HepG2 (cell line): Measurements from ENCODE around the gene CLPTM1L. TPM values are rescaled to one million over a fixed set of nuclear protein-coding genes. Genes with fewer than 3 reads are reported as not detected.

Experiments used
- ATAC-seq: fragments of 200-7000 bp; cut with Tn5 transposase; 3 replicates; pipeline ENCODE4 v1.9.1; 2020; ENCODE audit warnings: mild to moderate bottlenecking, moderate library complexity
- BruUV-seq: library from RNA; stranded (reverse); fragments of 400-500 nt; replicated peaks from 2 replicates; lab custom pipeline; 2021; lab: Mats Ljungman, UMichigan
- CTCF ChIA-PET: fragments of 300-600 bp; formaldehyde crosslinking; extraction: SDS; loops from one replicate; lab custom pipeline; 2021; ENCODE audit warnings: low total read pairs, inconsistent platforms, low intra/inter-chr PET ratio; lab: Yijun Ruan, JAX
- POLR2A ChIA-PET: fragments of 350-600 bp; sonication (Branson Sonifier 250); formaldehyde crosslinking; loops from one replicate; lab custom pipeline; 2020; ENCODE audit warnings: antibody characterized with exemption, inconsistent platforms; lab: Yijun Ruan, JAX
- DNase-seq: peaks from one replicate; pipeline ENCODE4 v3.0.0-alpha.2; 2015; ENCODE audit warnings: low spot score
- FAIRE-seq: peaks from 3 replicates; lab custom pipeline; 2011; peaks lifted over from hg19 to GRCh38; lab: Jason Lieb, UNC
- H2AFZ ChIP-seq: one replicate; pipeline ENCODE4 v1.6.1; 2011; ENCODE audit warnings: low read length, inconsistent platforms
- H3K27ac ChIP-seq: fragments of 300-600 bp; 3 replicates; pipeline ENCODE4 v1.8.0; 2011; ENCODE audit warnings: mixed run types, mild to moderate bottlenecking, mixed read lengths, low read length, inconsistent platforms; ENCODE audit not compliant: insufficient read depth; ENCODE audit errors: extremely low read length
- H3K27me3 ChIP-seq, 2 experiments: fragments of 200-600 bp in 1 of 2; 2 replicates in 1 of 2; 3 replicates in 1 of 2; pipeline versions ENCODE4 v1.6.0 to v1.8.0; 2011; ENCODE audit warnings: low read length in 2 of 2, mild to moderate bottlenecking in 2 of 2, moderate library complexity in 2 of 2, inconsistent platforms in 1 of 2; ENCODE audit not compliant: insufficient read depth in 2 of 2, control insufficient read depth in 1 of 2
- H3K36me3 ChIP-seq, 2 experiments: fragments of 200-600 bp in 1 of 2; replicated peaks in 1 of 2; 2 replicates in 1 of 2; 3 replicates in 1 of 2; pipeline versions ENCODE4 v1.5.1 to v1.8.0; 2011; ENCODE audit warnings: low read length in 2 of 2, inconsistent platforms in 1 of 2; ENCODE audit not compliant: insufficient read depth in 2 of 2, control insufficient read depth in 1 of 2
- H3K4me1 ChIP-seq: 2 replicates; pipeline ENCODE4 v1.5.1; 2012; ENCODE audit warnings: low read length, inconsistent platforms; ENCODE audit not compliant: insufficient read depth
- H3K4me2 ChIP-seq: 2 replicates; pipeline ENCODE4 v1.6.0; 2011; ENCODE audit warnings: low read depth, low read length, inconsistent platforms
- H3K4me3 ChIP-seq, 3 experiments: fragments of 200-600 bp in 1 of 3; sonication (generic), shearing (Covaris generic) in 1 of 3; replicated peaks in 1 of 3; 2 replicates each; pipeline ENCODE4 v1.5.1; 2011 to 2016; ENCODE audit warnings: low read length in 3 of 3, inconsistent platforms in 2 of 3, low read depth in 2 of 3, mild to moderate bottlenecking in 2 of 3, control low read depth in 1 of 3, mixed read lengths in 1 of 3; ENCODE audit not compliant: insufficient read depth in 1 of 3
- H3K79me2 ChIP-seq: one replicate; pipeline ENCODE4 v1.6.1; 2011; ENCODE audit warnings: low read length, inconsistent platforms; ENCODE audit not compliant: insufficient read depth
- H3K9ac ChIP-seq: 2 replicates; pipeline ENCODE4 v1.6.0; 2011; ENCODE audit warnings: mild to moderate bottlenecking, low read depth, low read length, inconsistent platforms; ENCODE audit not compliant: insufficient read depth
- H3K9me3 ChIP-seq: 2 replicates; pipeline ENCODE4 v1.5.1; 2012; ENCODE audit warnings: mild to moderate bottlenecking, low read length
- H4K20me1 ChIP-seq: 2 replicates; pipeline ENCODE4 v1.6.0; 2011; ENCODE audit warnings: inconsistent platforms, mild to moderate bottlenecking, low read length, moderate library complexity; ENCODE audit not compliant: insufficient read depth
- HHEX ChIP-seq: IDR thresholded peaks from 2 replicates; pipeline ENCODE4 v1.6.1; 2016; ENCODE audit warnings: control low read depth
- HMGA1 ChIP-seq: sonication (generic); formaldehyde crosslinking; conservative IDR thresholded peaks from 2 replicates; pipeline ENCODE4 v1.4.0; 2020; ENCODE audit warnings: missing genetic modification reagents
- KDM5B ChIP-seq: sonication (generic); formaldehyde crosslinking; IDR thresholded peaks from 2 replicates; pipeline ENCODE4 v1.4.0; 2020; ENCODE audit warnings: missing genetic modification reagents, mild to moderate bottlenecking, borderline replicate concordance
- PHF8 ChIP-seq: sonication (generic); formaldehyde crosslinking; IDR thresholded peaks from 2 replicates; pipeline ENCODE4 v1.5.0; 2020; ENCODE audit warnings: missing genetic modification reagents
- SATB2 ChIP-seq: sonication (generic); formaldehyde crosslinking; IDR thresholded peaks from 2 replicates; pipeline ENCODE4 v1.5.0; 2020; ENCODE audit warnings: missing genetic modification reagents
- SETDB1 ChIP-seq: sonication (generic); formaldehyde crosslinking; IDR thresholded peaks from 2 replicates; pipeline ENCODE4 v1.5.1; 2020; ENCODE audit warnings: missing genetic modification reagents, mild to moderate bottlenecking, borderline replicate concordance
- TFDP1 ChIP-seq: IDR thresholded peaks from 2 replicates; pipeline ENCODE4 v1.6.1; 2016; ENCODE audit warnings: missing compliant biosample characterization, missing genetic modification reagents, borderline replicate concordance
- ZNF230 ChIP-seq: sonication (generic); formaldehyde crosslinking; IDR thresholded peaks from 2 replicates; pipeline ENCODE4 v1.4.0; 2020; ENCODE audit warnings: mild to moderate bottlenecking, missing genetic modification reagents
- ZNF24 ChIP-seq: fragments of 450-650 bp; IDR thresholded peaks from 2 replicates; pipeline ENCODE4 v1.6.1; 2017; ENCODE audit warnings: antibody characterized with exemption, mild to moderate bottlenecking
- ZNF343 ChIP-seq: sonication (generic); formaldehyde crosslinking; IDR thresholded peaks from 2 replicates; pipeline ENCODE4 v1.4.0; 2020; ENCODE audit warnings: mild to moderate bottlenecking, missing genetic modification reagents
- ZNF589 ChIP-seq: sonication (generic); formaldehyde crosslinking; conservative IDR thresholded peaks from 2 replicates; pipeline ENCODE4 v1.8.0; 2022; ENCODE audit warnings: mild to moderate bottlenecking, moderate library complexity, missing genetic modification reagents
- ZNF788 ChIP-seq: sonication (generic); formaldehyde crosslinking; IDR thresholded peaks from 2 replicates; pipeline ENCODE4 v1.5.0; 2020; ENCODE audit warnings: mild to moderate bottlenecking, missing genetic modification reagents, borderline replicate concordance
- WGBS: methylation state at CpG from one replicate; pipeline ENCODE4 v1.1.6; 2017; ENCODE audit warnings: low lambda C conversion rate; 5-methylcytosine and 5-hydroxymethylcytosine counted together
- in situ Hi-C: cut with HindIII; loops from 2 replicates; pipeline ENCODE4 v1.10.0; 2017; ENCODE audit warnings: low pct_unique_long_range_greater_than_20kb; ENCODE audit not compliant: extremely low pct_ligation_motif_present
- intact Hi-C: fragments of 100-400 bp; cut with micrococcal nuclease; formaldehyde crosslinking; loops from one replicate; pipeline ENCODE4 v1.10.0; 2022; ENCODE audit not compliant: unreplicated experiment
- polyA plus RNA-seq, 8 experiments: library from polyadenylated mRNA; depleted of rRNA in 3 of 8; stranded (reverse) in 7 of 8; unstranded in 1 of 8; fragments of >200 nt; fragmentation: Illumina TruSeq in 4 of 8; extraction: Trizol in 4 of 8; gene quantifications; 2 replicates each; pipeline versions ENCODE4 v1.2.1 to v1.2.3, GENCODE V29; 2011 to 2016; ENCODE audit warnings: low read depth in 4 of 8, missing spikeins in 1 of 8, mixed read lengths in 1 of 8; ENCODE audit not compliant: insufficient read depth in 1 of 8
- total RNA-seq, 5 experiments: library from RNA; depleted of rRNA; stranded (reverse); fragments of >200 nt; fragmentation: Illumina TruSeq; extraction: Trizol; gene quantifications; 2 replicates each; pipeline ENCODE4 v1.2.3, GENCODE V29; 2016; ENCODE audit warnings: low read depth in 1 of 5
- TF ChIP-seq, protein P1 (sequence below): sonication (generic); formaldehyde crosslinking; IDR thresholded peaks from 2 replicates; pipeline ENCODE4 v1.4.0; 2020; ENCODE audit warnings: missing genetic modification reagents
- TF ChIP-seq, protein P2 (sequence below): sonication (generic); formaldehyde crosslinking; IDR thresholded peaks from 2 replicates; pipeline ENCODE4 v1.5.1; 2020; ENCODE audit warnings: missing genetic modification reagents, mild to moderate bottlenecking, borderline replicate concordance
- TF ChIP-seq, protein P3 (sequence below): sonication (generic); formaldehyde crosslinking; conservative IDR thresholded peaks from 2 replicates; pipeline ENCODE4 v1.4.0; 2020; ENCODE audit warnings: missing genetic modification reagents

The CLPTM1L gene
- total and polyA plus RNA-seq, 2 of the 13 experiments (the other 11 are each of a cell fraction or from before 2014, with no cell fraction given) = 80.3 to 124 TPM

- TF ChIP-seq KDM5B (CRISPR knock-in tag) (no peak), ZNF589 (CRISPR knock-in tag) (no peak), HHEX (CRISPR knock-in tag) (no peak), ZNF24 (no peak), ZNF230 (no peak), PHF8 (CRISPR knock-in tag) (no peak), SATB2 (no peak), HMGA1 (CRISPR knock-in tag) (no peak), ZNF788 (CRISPR knock-in tag) (no peak), SETDB1 (CRISPR knock-in tag) (no peak), ZNF343 (CRISPR knock-in tag) (no peak), TFDP1 (CRISPR knock-in tag) (no peak)
- TF ChIP-seq, protein P1, sequence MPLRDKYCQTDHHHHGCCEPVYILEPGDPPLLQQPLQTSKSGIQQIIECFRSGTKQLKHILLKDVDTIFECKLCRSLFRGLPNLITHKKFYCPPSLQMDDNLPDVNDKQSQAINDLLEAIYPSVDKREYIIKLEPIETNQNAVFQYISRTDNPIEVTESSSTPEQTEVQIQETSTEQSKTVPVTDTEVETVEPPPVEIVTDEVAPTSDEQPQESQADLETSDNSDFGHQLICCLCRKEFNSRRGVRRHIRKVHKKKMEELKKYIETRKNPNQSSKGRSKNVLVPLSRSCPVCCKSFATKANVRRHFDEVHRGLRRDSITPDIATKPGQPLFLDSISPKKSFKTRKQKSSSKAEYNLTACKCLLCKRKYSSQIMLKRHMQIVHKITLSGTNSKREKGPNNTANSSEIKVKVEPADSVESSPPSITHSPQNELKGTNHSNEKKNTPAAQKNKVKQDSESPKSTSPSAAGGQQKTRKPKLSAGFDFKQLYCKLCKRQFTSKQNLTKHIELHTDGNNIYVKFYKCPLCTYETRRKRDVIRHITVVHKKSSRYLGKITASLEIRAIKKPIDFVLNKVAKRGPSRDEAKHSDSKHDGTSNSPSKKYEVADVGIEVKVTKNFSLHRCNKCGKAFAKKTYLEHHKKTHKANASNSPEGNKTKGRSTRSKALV (CRISPR knock-in tag) = no peak
- TF ChIP-seq, protein P2, sequence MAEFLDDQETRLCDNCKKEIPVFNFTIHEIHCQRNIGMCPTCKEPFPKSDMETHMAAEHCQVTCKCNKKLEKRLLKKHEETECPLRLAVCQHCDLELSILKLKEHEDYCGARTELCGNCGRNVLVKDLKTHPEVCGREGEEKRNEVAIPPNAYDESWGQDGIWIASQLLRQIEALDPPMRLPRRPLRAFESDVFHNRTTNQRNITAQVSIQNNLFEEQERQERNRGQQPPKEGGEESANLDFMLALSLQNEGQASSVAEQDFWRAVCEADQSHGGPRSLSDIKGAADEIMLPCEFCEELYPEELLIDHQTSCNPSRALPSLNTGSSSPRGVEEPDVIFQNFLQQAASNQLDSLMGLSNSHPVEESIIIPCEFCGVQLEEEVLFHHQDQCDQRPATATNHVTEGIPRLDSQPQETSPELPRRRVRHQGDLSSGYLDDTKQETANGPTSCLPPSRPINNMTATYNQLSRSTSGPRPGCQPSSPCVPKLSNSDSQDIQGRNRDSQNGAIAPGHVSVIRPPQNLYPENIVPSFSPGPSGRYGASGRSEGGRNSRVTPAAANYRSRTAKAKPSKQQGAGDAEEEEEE (CRISPR knock-in tag) = no peak
- TF ChIP-seq, protein P3, sequence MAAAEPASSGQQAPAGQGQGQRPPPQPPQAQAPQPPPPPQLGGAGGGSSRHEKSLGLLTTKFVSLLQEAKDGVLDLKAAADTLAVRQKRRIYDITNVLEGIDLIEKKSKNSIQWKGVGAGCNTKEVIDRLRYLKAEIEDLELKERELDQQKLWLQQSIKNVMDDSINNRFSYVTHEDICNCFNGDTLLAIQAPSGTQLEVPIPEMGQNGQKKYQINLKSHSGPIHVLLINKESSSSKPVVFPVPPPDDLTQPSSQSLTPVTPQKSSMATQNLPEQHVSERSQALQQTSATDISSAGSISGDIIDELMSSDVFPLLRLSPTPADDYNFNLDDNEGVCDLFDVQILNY (CRISPR knock-in tag) = no peak
- FAIRE-seq = no peak
Measured at GRCh38 chr5:1277331-1277730, 67.6 kb downstream of the CLPTM1L start.

More at GRCh38 chr5:1277331-1277730, 67.6 kb downstream of the CLPTM1L start:
- Histone ChIP-seq H3K79me2 (no peaks in the 10 kb centered on the region), H3K9me3 (no peaks in the 10 kb centered on the region), H3K27ac (no peak overlapping the region), H3K4me3 (no peak overlapping the region), H3K4me2 (no peak overlapping the region), H4K20me1 (no peaks in the 10 kb centered on the region), H3K27me3 (peaks cover 0 to 17% of the 10 kb centered on the region in 2 experiments; a peak in 4 of 5 replicates), H2AFZ (no peak overlapping the region), H3K36me3 (no peaks in the 10 kb centered on the region; a peak in 1 of 5 replicates), H3K9ac (no peak overlapping the region), H3K4me1 (no peaks in the 10 kb centered on the region)
- 51% methylated on average over 9 of the region's 21 CpGs for WGBS
- POLR2A ChIA-PET = no interaction called here
- in situ Hi-C loops = no loop called here
- no peak for ATAC-seq
- intact Hi-C loops = no loop called here
- no TSS peak for BruUV-seq
- CTCF ChIA-PET = no interaction called here
- DNase-seq = no peak
